T47D (cell line): Measurements from ENCODE around the gene CREB5.

ENCODE experiments used
- DNase-seq, 2 experiments: peaks; one replicate each; pipeline versions ENCODE4 v3.0.0 to v3.0.0-alpha.2; 2011 to 2012; ENCODE audit warnings: low read depth in 1 of 2, low spot score in 1 of 2
- JUND ChIP-seq: IDR thresholded peaks from 2 replicates; pipeline ENCODE4 v1.6.1; 2012; ENCODE audit warnings: low read depth
- in situ Hi-C: cut with HindIII; loops from 2 replicates; pipeline ENCODE4 v1.10.0; 2016; ENCODE audit warnings: low sequenced_read_pairs, low pct_unique_long_range_greater_than_20kb

Gene CREB5

GRCh38 chr7:28409716-28410627 lies 2.3 kb upstream of the CREB5 start:
- DNase-seq: no peak
- no peak for TF ChIP-seq JUND
- in situ Hi-C loops: no loop called here

GRCh38 chr7:28410628-28411531 lies 1.4 kb upstream of the CREB5 start:
- DNase-seq: no peak
- TF ChIP-seq JUND: no peak
- in situ Hi-C loops: no loop called here

- in situ Hi-C loops: no loop called here
- DNase-seq: no peak
- no peak for TF ChIP-seq JUND
These were observed 693 bp downstream of the CREB5 start for GRCh38 chr7:28413011-28413410.

GRCh38 chr7:28414453-28414852 lies 2.1 kb downstream of the CREB5 start:
- DNase-seq: no peak
- no peak for TF ChIP-seq JUND
- in situ Hi-C loops: no loop called here

- TF ChIP-seq JUND: no peak
- in situ Hi-C loops: no loop called here
- DNase-seq: no peak
These were observed 5.1 kb downstream of the CREB5 start for GRCh38 chr7:28417321-28417940.

- no peak for TF ChIP-seq JUND
- in situ Hi-C loops: no loop called here
- no peak for DNase-seq
These were observed 6.0 kb downstream of the CREB5 start for GRCh38 chr7:28418311-28418710.

GRCh38 chr7:28418966-28419365 lies 6.6 kb downstream of the CREB5 start:
- TF ChIP-seq JUND: no peak
- in situ Hi-C loops: no loop called here
- no peak for DNase-seq

- no peak for DNase-seq
- in situ Hi-C loops: no loop called here
- TF ChIP-seq JUND: no peak
These were observed 7.4 kb downstream of the CREB5 start for GRCh38 chr7:28419716-28420115.

- no peak for DNase-seq
- no peak for TF ChIP-seq JUND
These were observed 10.8 kb downstream of the CREB5 start for GRCh38 chr7:28423112-28423511.

GRCh38 chr7:28423918-28424514 lies 11.7 kb downstream of the CREB5 start:
- TF ChIP-seq JUND: no peak
- DNase-seq: no peak
- in situ Hi-C loops: no loop called here

More at GRCh38 chr7:28423112-28423511, 10.8 kb downstream of the CREB5 start:
- in situ Hi-C loops: no loop called here

- in situ Hi-C loops: no loop called here
- no peak for TF ChIP-seq JUND
- no peak for DNase-seq
These were observed 13.2 kb downstream of the CREB5 start for GRCh38 chr7:28425496-28425895.

GRCh38 chr7:28427236-28427635 lies 14.9 kb downstream of the CREB5 start:
- no peak for TF ChIP-seq JUND
- in situ Hi-C loops: no loop called here

GRCh38 chr7:28430616-28431015 lies 18.3 kb downstream of the CREB5 start:
- in situ Hi-C loops: no loop called here
- DNase-seq: no peak
- TF ChIP-seq JUND: no peak

More at GRCh38 chr7:28427236-28427635, 14.9 kb downstream of the CREB5 start:
- DNase-seq: no peak
